ENCODE data around the gene E2F3.

DNA sequence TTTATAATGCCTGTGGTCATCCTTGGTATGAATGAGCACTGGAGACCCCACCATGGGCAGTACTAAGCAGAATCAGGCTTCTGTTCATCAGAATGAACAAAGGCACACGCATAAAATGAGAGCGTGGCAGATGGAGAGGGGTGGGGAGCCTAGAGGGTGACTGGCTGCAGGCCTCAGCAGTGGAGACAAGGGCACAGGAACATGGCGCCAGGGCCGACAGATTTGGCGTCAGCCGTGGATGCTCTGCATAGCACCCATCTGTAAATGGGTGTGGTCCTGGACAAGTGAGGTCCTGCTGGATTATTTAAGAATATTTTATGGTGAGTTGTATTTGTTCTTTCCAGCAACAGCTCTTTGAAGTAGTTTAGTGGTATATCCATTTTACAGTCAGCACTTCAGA lies 33.1 kb downstream of the E2F3 start:
- TF ChIP-seq, protein P1, sequence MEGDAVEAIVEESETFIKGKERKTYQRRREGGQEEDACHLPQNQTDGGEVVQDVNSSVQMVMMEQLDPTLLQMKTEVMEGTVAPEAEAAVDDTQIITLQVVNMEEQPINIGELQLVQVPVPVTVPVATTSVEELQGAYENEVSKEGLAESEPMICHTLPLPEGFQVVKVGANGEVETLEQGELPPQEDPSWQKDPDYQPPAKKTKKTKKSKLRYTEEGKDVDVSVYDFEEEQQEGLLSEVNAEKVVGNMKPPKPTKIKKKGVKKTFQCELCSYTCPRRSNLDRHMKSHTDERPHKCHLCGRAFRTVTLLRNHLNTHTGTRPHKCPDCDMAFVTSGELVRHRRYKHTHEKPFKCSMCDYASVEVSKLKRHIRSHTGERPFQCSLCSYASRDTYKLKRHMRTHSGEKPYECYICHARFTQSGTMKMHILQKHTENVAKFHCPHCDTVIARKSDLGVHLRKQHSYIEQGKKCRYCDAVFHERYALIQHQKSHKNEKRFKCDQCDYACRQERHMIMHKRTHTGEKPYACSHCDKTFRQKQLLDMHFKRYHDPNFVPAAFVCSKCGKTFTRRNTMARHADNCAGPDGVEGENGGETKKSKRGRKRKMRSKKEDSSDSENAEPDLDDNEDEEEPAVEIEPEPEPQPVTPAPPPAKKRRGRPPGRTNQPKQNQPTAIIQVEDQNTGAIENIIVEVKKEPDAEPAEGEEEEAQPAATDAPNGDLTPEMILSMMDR (IDR thresholded peaks at IDR 0.05): no peak
- TF ChIP-seq POLR2A (IDR thresholded peaks at IDR 0.05; ENCODE audit: low read depth) (no peak), POLR2AphosphoS5 (IDR thresholded peaks at IDR 0.05) (no peak)

Data from esophagus muscularis mucosa (tissue), 3 donors.